PC-9 (cell line): ENCODE data around the gene BRK1. TPM values are rescaled to one million over a fixed set of nuclear protein-coding genes. Genes with fewer than 3 reads are reported as not detected.
"Not testable (repeated sequence)": the region's sequence is repeated elsewhere in the genome, so short reads cannot be mapped to it uniquely, and the experiment has no call there.

ENCODE experiments used
- Bru-seq: library from RNA; stranded (reverse); fragments of 400-500 nt; gene quantifications from one replicate; lab custom pipeline; 2021; lab: Mats Ljungman, UMichigan
- BruChase-seq, 2 experiments: library from RNA; stranded (reverse); fragments of 400-500 nt; gene quantifications; one replicate each; lab custom pipeline; 2021; lab: Mats Ljungman, UMichigan
- BruUV-seq: library from RNA; stranded (reverse); fragments of 400-500 nt; replicated peaks from 2 replicates; lab custom pipeline; 2021; lab: Mats Ljungman, UMichigan
- CTCF ChIA-PET: fragments of 300-600 bp; sonication (Branson Sonifier 250); formaldehyde crosslinking; loops from one replicate; lab custom pipeline; 2022; ENCODE audit warnings: antibody characterized with exemption; lab: Charles Lee
- POLR2A ChIA-PET: fragments of 300-600 bp; sonication (Branson Sonifier 250); formaldehyde crosslinking; loops from one replicate; lab custom pipeline; 2022; ENCODE audit warnings: antibody characterized with exemption; ENCODE audit not compliant: unreplicated experiment; lab: Charles Lee
- DNase-seq, 2 experiments: peaks; one replicate each; pipeline versions ENCODE4 v3.0.0 to v3.0.0-alpha.2; 2015 to 2022; ENCODE audit warnings: mixed read lengths in 1 of 2
- H2AFZ ChIP-seq: fragments of 200-600 bp; sonication (generic); 2 replicates; pipeline ENCODE4 v1.8.1; 2017; ENCODE audit warnings: antibody characterized with exemption
- H3F3A ChIP-seq: fragments of 200-600 bp; sonication (generic); 2 replicates; pipeline ENCODE4 v1.8.1; 2017; ENCODE audit warnings: antibody characterized with exemption, mild to moderate bottlenecking, low read depth; ENCODE audit not compliant: insufficient read depth
- H3K27ac ChIP-seq: fragments of 200-600 bp; sonication (generic); 2 replicates; pipeline ENCODE4 v1.6.1; 2016; ENCODE audit warnings: mixed run types
- H3K27me3 ChIP-seq: fragments of 200-600 bp; sonication (generic); 2 replicates; pipeline ENCODE4 v1.6.1; 2016; ENCODE audit warnings: low read depth, mixed run types; ENCODE audit not compliant: insufficient read depth
- H3K36me3 ChIP-seq: fragments of 200-600 bp; sonication (generic); 2 replicates; pipeline ENCODE4 v1.6.1; 2016; ENCODE audit warnings: low read depth, mixed run types
- H3K4me1 ChIP-seq: fragments of 200-600 bp; sonication (generic); replicated peaks from 2 replicates; pipeline ENCODE4 v1.6.1; 2016; ENCODE audit warnings: mixed run types; ENCODE audit not compliant: insufficient read depth
- H3K4me2 ChIP-seq: fragments of 200-600 bp; sonication (generic); 2 replicates; pipeline ENCODE4 v1.6.1; 2017; ENCODE audit warnings: mixed run types
- H3K4me3 ChIP-seq: fragments of 200-600 bp; sonication (generic); 2 replicates; pipeline ENCODE4 v1.6.1; 2016; ENCODE audit warnings: mixed run types
- H3K79me2 ChIP-seq: fragments of 200-600 bp; sonication (generic); 2 replicates; pipeline ENCODE4 v1.6.1; 2017; ENCODE audit warnings: low read depth, mixed run types
- H3K9me2 ChIP-seq: fragments of 200-600 bp; sonication (generic); 2 replicates; pipeline ENCODE4 v1.8.1; 2017; ENCODE audit warnings: mild to moderate bottlenecking; ENCODE audit not compliant: insufficient read depth
- H3K9me3 ChIP-seq: fragments of 200-600 bp; sonication (generic); 2 replicates; pipeline ENCODE4 v1.8.1; 2016; ENCODE audit warnings: low read depth; ENCODE audit not compliant: insufficient read depth
- H4K20me1 ChIP-seq: fragments of 200-600 bp; sonication (generic); 2 replicates; pipeline ENCODE4 v1.8.1; 2017; ENCODE audit not compliant: insufficient read depth
- CTCF ChIP-seq: fragments of 200-600 bp; sonication (generic); conservative IDR thresholded peaks from 2 replicates; pipeline ENCODE4 v1.6.1; 2017; ENCODE audit warnings: mixed run types, antibody characterized with exemption, mild to moderate bottlenecking, moderate library complexity
- EZH2 ChIP-seq: fragments of 200-600 bp; sonication (generic); IDR thresholded peaks from 2 replicates; pipeline ENCODE4 v1.8.0; 2017; ENCODE audit warnings: antibody characterized with exemption, low read depth
- intact Hi-C: fragments of 100-400 bp; cut with micrococcal nuclease; formaldehyde crosslinking; loops from one replicate; pipeline ENCODE4 v1.10.0; 2022; ENCODE audit not compliant: unreplicated experiment
- long read RNA-seq: library from polyadenylated mRNA; stranded (forward); transcript quantifications from one replicate; pipeline ENCODE4 v2.0.0, GENCODE V29; 2022
- total RNA-seq: library from RNA; stranded (reverse); gene quantifications from 2 replicates; pipeline ENCODE4 v1.2.3, GENCODE V29; 2021

Gene BRK1
- total RNA-seq (73.8 and 109 TPM in 2 replicates), Bru-seq, nascent RNA (percentile 83 among the genes with signal in this experiment), BruChase-seq, experiment 1, labeled RNA remaining after a 2-hour chase (percentile 82 among the genes with signal in this experiment), BruChase-seq, experiment 2, labeled RNA remaining after a 6-hour chase (percentile 90 among the genes with signal in this experiment)
- long read RNA-seq, transcript BRK1-201 (3 exons, 1,233 nt) = major isoform, 144 of 173 reads
- long read RNA-seq, partial matches to known transcripts = 24 of 173 reads
- long read RNA-seq, other reads (novel, unspliced or antisense) = 5 of 173 reads

- peak; percentile 76 to 84 for DNase-seq
- Histone ChIP-seq H3K36me3 (0 out of 2 replicates have a peak, but pooled peaks cover 4% of the 10 kb centered on the region), H3K9me2 (no peaks in the 10 kb centered on the region), H3K4me1 (peaks cover 8% of the 10 kb centered on the region), H3K27me3 (no peaks in the 10 kb centered on the region), H3K27ac (peak within 1 kb of the TSS; percentile 41; the same call in 1 of the 2 replicates), H2AFZ (peak within 1 kb of the TSS; percentile 95), H3K9me3 (no peaks in the 10 kb centered on the region), H4K20me1 (peaks cover 13% of the 10 kb centered on the region; the same call in 1 of the 2 replicates), H3K79me2 (peaks cover 50% of the 10 kb centered on the region), H3F3A (no peaks in the 10 kb centered on the region; the same call in 1 of the 2 replicates), H3K4me2 (peak within 1 kb of the TSS; percentile 88), H3K4me3 (peak within 1 kb of the TSS; percentile 75)
- TSS peak; percentile 39 for BruUV-seq
- ChIA-PET CTCF (interaction anchor here (0.5 to 0.6 kb wide), 5 partner anchors 27 to 383 kb away, joined by 3 to 14 read pairs (median 5); no protein-coding TSS in a partner anchor), POLR2A (interaction anchor here (0.5 to 0.7 kb wide), 7 partner anchors 13 to 1025 kb away, joined by 3 to 16 read pairs (median 5); no protein-coding TSS in a partner anchor)
- intact Hi-C loops = no loop called here
- no peak for TF ChIP-seq CTCF
- no peak for TF ChIP-seq EZH2
Observed at GRCh38 chr3:10115326-10116137, at the start of gene BRK1. BRK1 (plus strand) TSS chr3:10115675; CDS start chr3:10115702, 27 bp downstream.

- H3K4me3 ChIP-seq, H3K9me2 ChIP-seq, DNase-seq, intact Hi-C loops, H3K27me3 ChIP-seq, H3K79me2 ChIP-seq, H2AFZ ChIP-seq, CTCF ChIA-PET, H4K20me1 ChIP-seq, H3K4me1 ChIP-seq, H3F3A ChIP-seq, POLR2A ChIA-PET, H3K9me3 ChIP-seq, H3K4me2 ChIP-seq, BruUV-seq, H3K27ac ChIP-seq: not testable (repeated sequence)
- H3K36me3 ChIP-seq = peaks cover 11% of the 10 kb centered on the region
Observed at GRCh38 chr3:10070077-10070476, 45.4 kb upstream of the BRK1 start.

- H3K9me3 ChIP-seq = no peaks in the 10 kb centered on the region
- no peak overlapping the region for H2AFZ ChIP-seq
- H3K27ac ChIP-seq = no peak overlapping the region
- TF ChIP-seq EZH2 = no peak
- TF ChIP-seq CTCF = no peak
- no peaks in the 10 kb centered on the region for H3K79me2 ChIP-seq
- H3K4me2 ChIP-seq = no peak overlapping the region
- intact Hi-C loops = no loop called here
- no peaks in the 10 kb centered on the region for H3K4me1 ChIP-seq
- H3K36me3 ChIP-seq = no peaks in the 10 kb centered on the region
- H3F3A ChIP-seq = 0 out of 2 replicates have a peak, but pooled peaks cover 3% of the 10 kb centered on the region
- BruUV-seq = no TSS peak
- DNase-seq = no peak
- no peaks in the 10 kb centered on the region for H4K20me1 ChIP-seq
- H3K4me3 ChIP-seq = no peak overlapping the region
- CTCF ChIA-PET = no interaction called here
- H3K27me3 ChIP-seq = no peaks in the 10 kb centered on the region
- POLR2A ChIA-PET = interaction anchor here (0.6 kb wide), 1 partner anchor 55 kb away, joined by 6 read pairs; no protein-coding TSS in a partner anchor
- H3K9me2 ChIP-seq = no peaks in the 10 kb centered on the region
Observed at GRCh38 chr3:10074666-10075065, 40.8 kb upstream of the BRK1 start.
